Ascending aorta (tissue), 2 donors: ENCODE data around the gene DTX2. TPM values are rescaled to one million over a fixed set of nuclear protein-coding genes. Genes with fewer than 3 reads are reported as not detected.
"Not testable (repeated sequence)": the region's sequence is repeated elsewhere in the genome, so short reads cannot be mapped to it uniquely, and the experiment has no call there.

ENCODE experiments used
- DNase-seq, 2 donors: peaks; one replicate each; pipeline ENCODE4 v3.0.0-alpha.2; 2019; ENCODE audit warnings: low spot score in 2 of 2
- H3K27ac ChIP-seq, 2 donors: fragments of 200-600 bp; sonication (generic); one replicate each; pipeline ENCODE4 v1.5.1; 2016 to 2017; ENCODE audit warnings: mild to moderate bottlenecking in 1 of 2
- H3K27me3 ChIP-seq: fragments of 200-600 bp; sonication (generic); one replicate; pipeline ENCODE4 v1.5.1; 2017
- H3K36me3 ChIP-seq, 2 donors: fragments of 200-600 bp; sonication (generic); one replicate each; pipeline ENCODE4 v1.5.1; 2016
- H3K4me1 ChIP-seq, 2 donors: fragments of 200-600 bp; sonication (generic); one replicate each; pipeline ENCODE4 v1.5.1; 2016 to 2017; ENCODE audit warnings: mild to moderate bottlenecking in 1 of 2
- H3K4me3 ChIP-seq, 2 donors: fragments of 200-600 bp; sonication (generic); one replicate each; pipeline ENCODE4 v1.5.1; 2016 to 2017; ENCODE audit warnings: mild to moderate bottlenecking in 1 of 2
- H3K9me3 ChIP-seq, 2 donors: fragments of 200-600 bp; sonication (generic); one replicate each; pipeline ENCODE4 v1.5.1; 2016
- intact Hi-C: fragments of 100-400 bp; cut with DNase I; formaldehyde crosslinking; loops from one replicate; pipeline ENCODE4 v1.15.1; 2023
- total RNA-seq: library from RNA; depleted of rRNA; stranded (reverse); fragments of >200 nt; gene quantifications from one replicate; pipeline ENCODE4 v1.1.0, GENCODE V29; 2016
- TF ChIP-seq, protein P1 (sequence below), 3 experiments: fragments of 200-600 bp in 2 of 3; fragments of 450-650 bp in 1 of 3; sonication (generic) in 2 of 3; IDR thresholded peaks; one replicate each; pipeline ENCODE4 v1.5.1; 2016 to 2019; ENCODE audit warnings: antibody characterized with exemption in 3 of 3, mild to moderate bottlenecking in 1 of 3, moderate library complexity in 1 of 3

Gene DTX2
- 61.9 TPM for total RNA-seq

DNA sequence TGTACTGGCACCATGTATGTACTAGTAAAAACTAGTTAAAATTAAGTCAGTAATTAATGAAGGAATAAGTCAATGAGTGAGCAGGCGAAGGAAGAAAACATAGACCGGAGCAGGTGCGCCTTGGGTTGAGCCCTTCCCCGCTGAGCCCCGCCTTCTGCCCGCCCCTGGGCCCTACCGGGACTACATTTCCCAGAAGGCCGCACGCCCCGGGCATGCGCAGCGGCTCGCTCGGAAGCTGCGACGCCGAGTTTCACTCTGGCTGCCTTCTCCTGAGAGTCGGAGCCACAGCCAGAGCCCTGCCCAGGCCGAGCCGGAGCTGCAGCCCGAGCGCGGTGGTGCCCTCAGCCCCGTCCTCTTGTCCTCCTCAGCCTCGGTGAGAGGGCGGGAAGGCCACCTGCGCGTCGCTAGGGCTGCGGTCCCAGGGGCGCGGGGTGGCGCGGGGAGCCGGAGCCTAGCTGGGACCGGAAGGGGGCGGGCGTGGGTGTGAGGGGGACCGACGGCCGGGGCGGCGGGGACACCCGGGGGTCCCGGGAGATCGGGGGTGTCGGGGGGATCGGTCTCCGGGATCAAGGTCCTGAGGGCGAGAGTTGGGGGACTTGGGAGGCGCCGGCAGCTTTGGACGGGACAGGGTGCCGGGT, at the start of gene DTX2:
DTX2 (plus strand) TSS at position 246 of the 638 bp plus-strand sequence. CDS start 18,801 bp downstream, outside the sequence.
- DNase-seq, H3K36me3 ChIP-seq, H3K4me1 ChIP-seq, intact Hi-C loops, H3K27me3 ChIP-seq, H3K9me3 ChIP-seq: not testable (repeated sequence)
- TF ChIP-seq, protein P1, sequence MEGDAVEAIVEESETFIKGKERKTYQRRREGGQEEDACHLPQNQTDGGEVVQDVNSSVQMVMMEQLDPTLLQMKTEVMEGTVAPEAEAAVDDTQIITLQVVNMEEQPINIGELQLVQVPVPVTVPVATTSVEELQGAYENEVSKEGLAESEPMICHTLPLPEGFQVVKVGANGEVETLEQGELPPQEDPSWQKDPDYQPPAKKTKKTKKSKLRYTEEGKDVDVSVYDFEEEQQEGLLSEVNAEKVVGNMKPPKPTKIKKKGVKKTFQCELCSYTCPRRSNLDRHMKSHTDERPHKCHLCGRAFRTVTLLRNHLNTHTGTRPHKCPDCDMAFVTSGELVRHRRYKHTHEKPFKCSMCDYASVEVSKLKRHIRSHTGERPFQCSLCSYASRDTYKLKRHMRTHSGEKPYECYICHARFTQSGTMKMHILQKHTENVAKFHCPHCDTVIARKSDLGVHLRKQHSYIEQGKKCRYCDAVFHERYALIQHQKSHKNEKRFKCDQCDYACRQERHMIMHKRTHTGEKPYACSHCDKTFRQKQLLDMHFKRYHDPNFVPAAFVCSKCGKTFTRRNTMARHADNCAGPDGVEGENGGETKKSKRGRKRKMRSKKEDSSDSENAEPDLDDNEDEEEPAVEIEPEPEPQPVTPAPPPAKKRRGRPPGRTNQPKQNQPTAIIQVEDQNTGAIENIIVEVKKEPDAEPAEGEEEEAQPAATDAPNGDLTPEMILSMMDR (IDR thresholded peaks at IDR 0.05): peak in 1 of 3 experiments; percentile 18
- Histone ChIP-seq H3K4me3 (peak within 1 kb of the TSS; percentile 67 to 85), H3K27ac (peak within 1 kb of the TSS; percentile 65 to 71)

DNA sequence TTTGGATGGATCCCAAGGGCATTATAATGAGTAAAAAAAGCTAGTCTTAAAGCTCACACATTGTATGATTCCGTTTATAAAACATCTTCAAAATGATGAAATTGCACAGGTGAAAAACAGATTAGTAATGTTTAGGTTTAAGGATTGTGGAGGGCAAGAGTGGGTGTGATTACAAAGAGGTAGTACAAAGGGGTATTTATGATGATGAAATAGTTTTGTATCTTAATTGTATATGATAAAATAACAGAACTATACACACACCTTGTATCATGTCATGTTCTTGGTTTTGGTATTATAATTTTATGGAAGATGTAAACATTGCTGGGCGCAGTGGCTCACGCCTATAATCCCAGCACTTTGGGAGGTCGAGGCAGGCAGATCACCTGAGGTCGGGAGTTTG, 49.3 kb upstream of the DTX2 start:
- H3K36me3 ChIP-seq: no peaks in the 10 kb centered on the region
- intact Hi-C loops: no loop called here
- no peak overlapping the region for H3K4me3 ChIP-seq
- no peaks in the 10 kb centered on the region for H3K4me1 ChIP-seq
- TF ChIP-seq, protein P1 (IDR thresholded peaks at IDR 0.05): no peak
- DNase-seq: no peak
- no peaks in the 10 kb centered on the region for H3K9me3 ChIP-seq
- H3K27me3 ChIP-seq: no peaks in the 10 kb centered on the region
- no peak overlapping the region for H3K27ac ChIP-seq

DNA sequence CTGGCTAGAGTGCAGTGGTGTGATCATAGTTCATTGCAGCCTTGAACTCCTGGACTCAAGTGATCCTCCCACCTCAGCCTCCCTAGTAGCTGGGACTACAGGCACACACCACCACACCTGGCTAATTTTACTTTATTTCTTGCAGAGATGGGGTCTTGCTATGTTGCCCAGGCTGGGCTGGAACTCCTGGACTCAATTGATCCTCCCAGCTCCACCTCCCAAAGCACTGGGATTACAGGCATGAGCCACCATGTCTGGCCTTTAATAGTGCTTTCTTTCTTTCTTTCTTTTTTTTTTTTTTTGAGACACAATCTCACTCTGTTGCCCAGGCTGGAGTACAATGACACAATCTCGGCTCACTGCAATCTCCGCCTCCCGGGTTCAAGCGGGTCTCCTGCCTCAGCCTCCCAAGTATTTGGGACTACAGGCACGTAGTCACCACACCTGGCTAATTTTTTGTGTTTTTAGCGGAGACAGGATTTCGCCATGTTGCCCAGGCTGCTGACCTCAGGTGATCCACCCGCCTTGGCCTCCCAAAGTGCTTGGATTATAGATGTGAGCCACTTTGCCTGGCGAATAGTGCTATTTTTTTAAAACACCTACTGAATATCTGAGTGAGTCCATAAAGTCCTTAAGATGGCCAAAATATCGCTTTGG, 43.7 kb upstream of the DTX2 start:
- H3K36me3 ChIP-seq, H3K4me1 ChIP-seq, intact Hi-C loops, DNase-seq, H3K27me3 ChIP-seq, H3K9me3 ChIP-seq, H3K4me3 ChIP-seq, H3K27ac ChIP-seq: not testable (repeated sequence)

DNA sequence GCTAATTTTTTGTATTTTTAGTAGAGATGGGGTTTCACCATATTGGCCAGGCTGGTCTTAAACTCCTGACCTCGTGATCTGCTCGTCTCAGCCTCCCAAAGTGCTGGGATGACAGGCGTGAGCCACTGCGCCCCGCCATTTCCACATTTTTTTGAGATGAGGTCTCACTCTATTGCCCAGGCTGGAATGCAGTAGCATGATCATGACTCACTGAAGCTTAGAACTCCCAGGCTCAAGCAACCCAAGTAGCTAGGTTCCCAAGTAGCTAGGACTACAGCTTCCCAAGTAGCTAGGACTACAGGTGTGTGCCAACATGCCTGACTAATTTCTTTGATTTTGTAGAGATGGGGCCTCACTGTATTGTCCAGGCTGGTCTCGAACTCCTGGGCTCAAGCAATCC, 40.4 kb upstream of the DTX2 start:
- not testable (repeated sequence) for H3K27me3 ChIP-seq

DNA sequence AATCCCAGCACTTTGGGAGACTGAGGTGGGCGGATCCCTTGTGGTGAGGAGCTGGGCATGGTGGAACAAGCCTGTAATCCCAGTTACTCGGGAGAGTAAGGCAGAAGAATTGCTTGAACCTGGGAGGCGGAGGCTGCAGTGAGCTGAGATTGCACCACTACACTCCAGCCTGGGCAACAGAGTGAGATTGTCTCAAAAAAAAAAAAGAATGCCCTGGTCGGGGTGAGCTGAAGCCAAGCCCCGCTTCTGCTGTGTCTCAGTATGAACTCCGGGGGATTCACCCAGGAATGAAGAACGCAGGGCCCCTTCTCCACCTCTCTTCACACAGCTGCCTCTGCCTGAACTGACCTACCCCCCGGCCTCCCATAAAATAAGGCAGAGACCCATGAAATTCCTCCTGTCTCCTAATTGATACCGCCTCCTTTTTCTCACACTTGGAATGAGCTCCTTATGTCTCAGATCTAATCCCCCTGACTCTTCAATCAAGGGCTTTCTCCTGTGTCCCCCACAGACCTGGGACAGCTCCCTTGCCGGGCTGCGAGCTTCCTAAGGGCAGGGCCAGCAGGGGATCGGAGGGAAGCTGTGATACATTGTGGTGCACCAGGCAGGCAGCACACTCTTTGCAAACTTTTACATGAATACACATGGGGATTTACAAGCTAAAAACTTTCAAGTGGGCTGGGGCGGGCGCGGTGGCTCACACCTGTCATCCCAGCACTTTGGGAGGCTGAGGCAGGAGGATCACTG, 37.7 kb upstream of the DTX2 start:
- H3K9me3 ChIP-seq: no peaks in the 10 kb centered on the region
- DNase-seq: no peak
- TF ChIP-seq, protein P1 (IDR thresholded peaks at IDR 0.05): no peak
- no peaks in the 10 kb centered on the region for H3K4me1 ChIP-seq
- H3K36me3 ChIP-seq: no peaks in the 10 kb centered on the region
- intact Hi-C loops: no loop called here
- H3K4me3 ChIP-seq: no peak overlapping the region
- H3K27me3 ChIP-seq: no peaks in the 10 kb centered on the region
- no peak overlapping the region for H3K27ac ChIP-seq

More for the DNA sequence above, 40.4 kb upstream of the DTX2 start:
- DNase-seq, intact Hi-C loops, H3K36me3 ChIP-seq, H3K9me3 ChIP-seq, H3K27ac ChIP-seq, H3K4me1 ChIP-seq, H3K4me3 ChIP-seq: not testable (repeated sequence)

DNA sequence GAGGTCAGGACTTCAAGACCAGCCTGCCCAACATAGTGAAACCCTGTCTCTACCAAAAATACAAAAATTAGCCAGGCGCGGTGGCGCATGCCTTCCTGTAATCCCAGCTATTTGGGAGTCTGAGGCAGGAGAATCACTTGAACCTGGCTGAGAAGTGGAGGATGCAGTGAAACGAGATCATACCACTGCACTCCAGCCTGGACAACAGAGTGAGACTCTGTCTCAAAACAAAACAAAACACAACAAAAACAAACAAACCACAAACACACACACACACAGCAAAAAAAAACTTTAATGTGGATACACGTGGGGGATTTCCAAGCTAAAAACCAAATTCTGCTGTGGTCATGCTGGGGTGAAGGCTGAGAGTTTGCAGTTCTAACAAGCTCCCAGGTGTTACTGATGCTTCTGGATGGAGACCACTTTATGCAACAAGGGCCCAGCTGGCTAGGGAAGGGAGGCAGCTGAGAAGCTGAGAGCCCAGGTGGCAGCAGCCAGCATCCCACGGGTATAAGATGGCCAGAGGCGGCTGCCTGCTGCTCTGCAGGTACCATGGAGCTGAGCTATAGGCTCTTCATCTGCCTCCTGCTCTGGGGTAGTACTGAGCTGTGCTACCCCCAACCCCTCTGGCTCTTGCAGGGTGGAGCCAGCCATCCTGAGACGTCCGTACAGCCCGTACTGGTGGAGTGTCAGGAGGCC, 36.9 kb upstream of the DTX2 start, which contains the start of gene ZP3:
ZP3 (plus strand) TSS at position 538 of the 699 bp plus-strand sequence; CDS start at position 553, 15 bp downstream.
- Histone ChIP-seq H3K9me3 (no peaks in the 10 kb centered on the region), H3K27me3 (no peaks in the 10 kb centered on the region), H3K27ac (no peak within 1 kb of the TSS), H3K36me3 (no peaks in the 10 kb centered on the region), H3K4me3 (no peak within 1 kb of the TSS), H3K4me1 (no peaks in the 10 kb centered on the region)
- TF ChIP-seq, protein P1 (IDR thresholded peaks at IDR 0.05): no peak
- no peak for DNase-seq
- intact Hi-C loops: no loop called here
